Activated CD8-positive, alpha-beta memory T cell treated with anti-CD3 and anti-CD28 coated beads, Interleukin-2, amount 50 U/mL, for 24 hours (primary cell): ENCODE results near the gene ZNF200.
"Not testable (repeated sequence)": the region's sequence is repeated elsewhere in the genome, so short reads cannot be mapped to it uniquely, and the experiment has no call there.

Experiments
- DNase-seq: peaks from one replicate; pipeline ENCODE4 v3.0.0-alpha.2; 2020; ENCODE audit errors: extremely low read depth

The ZNF200 gene

GRCh38 chr16:3252967-3253366 lies 18.0 kb upstream of the ZNF200 start:
- DNase-seq = no peak

- DNase-seq = no peak
Observed at GRCh38 chr16:3249451-3249850, 14.5 kb upstream of the ZNF200 start.

- no peak for DNase-seq
Observed at GRCh38 chr16:3249020-3249419, 14.1 kb upstream of the ZNF200 start.

GRCh38 chr16:3248596-3248995 lies 13.6 kb upstream of the ZNF200 start:
- no peak for DNase-seq

- DNase-seq = no peak
Observed at GRCh38 chr16:3246876-3247275, 11.9 kb upstream of the ZNF200 start.

GRCh38 chr16:3246002-3246401 lies 11.0 kb upstream of the ZNF200 start:
- DNase-seq = no peak

- no peak for DNase-seq
Observed at GRCh38 chr16:3243882-3244281, 8.9 kb upstream of the ZNF200 start.

- no peak for DNase-seq
Observed at GRCh38 chr16:3242709-3243108, 7.8 kb upstream of the ZNF200 start.

- no peak for DNase-seq
Observed at GRCh38 chr16:3241761-3242160, 6.8 kb upstream of the ZNF200 start.

- DNase-seq = no peak
Observed at GRCh38 chr16:3235856-3236669, 1.1 kb upstream of the ZNF200 start.

GRCh38 chr16:3234543-3234856 lies 458 bp downstream of the ZNF200 start:
- no peak for DNase-seq

- no peak for DNase-seq
Observed at GRCh38 chr16:3223913-3224515, 10.9 kb downstream of the ZNF200 start.

- DNase-seq = no peak
Observed at GRCh38 chr16:3220839-3221238, 14.1 kb downstream of the ZNF200 start.

GRCh38 chr16:3216263-3216640 lies 18.7 kb downstream of the ZNF200 start:
- DNase-seq = no peak

- DNase-seq = no peak
Observed at GRCh38 chr16:3215601-3216262, 19.2 kb downstream of the ZNF200 start.

- no peak for DNase-seq
Observed at GRCh38 chr16:3214904-3215600, 19.9 kb downstream of the ZNF200 start.

GRCh38 chr16:3212567-3212966 lies 22.4 kb downstream of the ZNF200 start:
- no peak for DNase-seq

- DNase-seq = no peak
Observed at GRCh38 chr16:3212006-3212405, 23.0 kb downstream of the ZNF200 start.

GRCh38 chr16:3207086-3207953 lies 27.6 kb downstream of the ZNF200 start:
- DNase-seq = no peak

GRCh38 chr16:3205939-3206338 lies 29.0 kb downstream of the ZNF200 start:
- DNase-seq = not testable (repeated sequence)

- DNase-seq = no peak
Observed at GRCh38 chr16:3202903-3203539, 31.9 kb downstream of the ZNF200 start.
